ENCODE results near the gene SERPING1.

Gene SERPING1

DNA sequence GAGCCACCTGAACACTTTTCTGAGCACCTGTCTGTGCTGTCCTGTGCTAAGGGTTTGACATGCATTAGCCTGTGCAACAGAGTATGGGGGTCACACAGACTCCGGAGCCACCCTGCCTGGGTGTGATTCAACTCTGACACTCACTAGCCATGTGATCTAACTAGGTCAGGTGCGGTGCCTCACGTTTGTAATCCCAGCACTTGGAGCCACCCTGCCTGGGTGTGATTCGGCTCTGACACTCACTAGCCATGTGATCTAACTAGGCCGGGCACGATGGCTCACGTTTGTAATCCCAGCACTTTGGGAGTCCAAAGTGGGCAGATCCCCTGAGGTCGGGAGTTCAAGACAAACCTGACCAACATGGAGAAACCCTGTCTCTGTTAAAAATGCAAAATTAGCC, 41.4 kb upstream of the SERPING1 start:
- no peak for DNase-seq
- Mint-ChIP-seq H3K27me3 (ENCODE audit: low read depth, poor library complexity) (no peaks in the 10 kb centered on the region), H3K4me1 (peaks cover 11% of the 10 kb centered on the region), H3K36me3 (ENCODE audit: low read depth) (peaks cover 80% of the 10 kb centered on the region), H3K9me3 (no peaks in the 10 kb centered on the region), H3K4me3 (no peak overlapping the region), H3K27ac (peak overlapping the region; percentile 64)
- TF ChIP-seq, protein P1, sequence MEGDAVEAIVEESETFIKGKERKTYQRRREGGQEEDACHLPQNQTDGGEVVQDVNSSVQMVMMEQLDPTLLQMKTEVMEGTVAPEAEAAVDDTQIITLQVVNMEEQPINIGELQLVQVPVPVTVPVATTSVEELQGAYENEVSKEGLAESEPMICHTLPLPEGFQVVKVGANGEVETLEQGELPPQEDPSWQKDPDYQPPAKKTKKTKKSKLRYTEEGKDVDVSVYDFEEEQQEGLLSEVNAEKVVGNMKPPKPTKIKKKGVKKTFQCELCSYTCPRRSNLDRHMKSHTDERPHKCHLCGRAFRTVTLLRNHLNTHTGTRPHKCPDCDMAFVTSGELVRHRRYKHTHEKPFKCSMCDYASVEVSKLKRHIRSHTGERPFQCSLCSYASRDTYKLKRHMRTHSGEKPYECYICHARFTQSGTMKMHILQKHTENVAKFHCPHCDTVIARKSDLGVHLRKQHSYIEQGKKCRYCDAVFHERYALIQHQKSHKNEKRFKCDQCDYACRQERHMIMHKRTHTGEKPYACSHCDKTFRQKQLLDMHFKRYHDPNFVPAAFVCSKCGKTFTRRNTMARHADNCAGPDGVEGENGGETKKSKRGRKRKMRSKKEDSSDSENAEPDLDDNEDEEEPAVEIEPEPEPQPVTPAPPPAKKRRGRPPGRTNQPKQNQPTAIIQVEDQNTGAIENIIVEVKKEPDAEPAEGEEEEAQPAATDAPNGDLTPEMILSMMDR (IDR thresholded peaks at IDR 0.05), result no peak

DNA sequence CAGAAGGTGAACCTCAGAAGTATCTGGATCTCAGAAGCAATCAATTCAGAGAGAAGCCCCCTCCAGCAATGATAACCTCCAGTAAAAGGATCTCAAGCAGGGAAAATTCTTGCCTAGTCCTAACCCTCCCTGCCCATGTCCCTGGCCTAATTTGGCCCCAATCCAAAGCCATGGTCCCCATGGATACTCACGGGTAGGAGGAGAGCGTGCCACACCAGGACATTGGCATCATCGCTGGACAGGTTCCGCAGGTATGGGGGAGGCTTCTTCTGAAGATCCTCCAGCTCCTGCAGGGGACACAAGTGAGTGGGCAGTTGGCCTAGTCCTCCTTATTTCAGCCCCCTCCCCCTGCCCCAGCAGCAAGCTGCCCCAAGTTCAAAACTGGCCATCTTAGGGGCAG, 37.3 kb upstream of the SERPING1 start:
- TF ChIP-seq, protein P1 (IDR thresholded peaks at IDR 0.05), result no peak

DNA sequence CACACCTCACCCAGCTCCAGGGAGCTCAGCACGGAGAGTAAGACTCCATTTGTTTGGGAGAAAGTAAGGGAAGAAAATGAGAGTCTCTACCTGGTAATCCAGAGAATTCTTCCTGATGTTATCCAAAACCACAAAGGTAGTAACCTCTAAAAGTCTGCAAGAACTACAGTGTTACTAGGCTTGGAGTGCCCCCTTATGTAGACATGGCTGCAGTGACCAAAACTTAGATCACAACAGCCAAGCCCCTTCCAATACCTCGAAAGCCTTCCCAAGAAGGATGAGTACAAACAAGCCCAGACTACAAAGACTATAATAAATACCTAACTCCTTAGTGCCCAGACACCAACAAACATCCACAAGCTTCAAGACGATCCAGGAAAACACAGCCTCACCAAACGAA, 34.9 kb upstream of the SERPING1 start:
- Mint-ChIP-seq H3K4me1 (peaks cover 55% of the 10 kb centered on the region), H3K4me3 (peak overlapping the region; percentile 19), H3K36me3 (ENCODE audit: low read depth) (peaks cover 52% of the 10 kb centered on the region), H3K27ac (peak overlapping the region; percentile 77), H3K9me3 (no peaks in the 10 kb centered on the region), H3K27me3 (ENCODE audit: low read depth, poor library complexity) (no peaks in the 10 kb centered on the region)
- TF ChIP-seq, protein P1 (IDR thresholded peaks at IDR 0.05), result no peak
- no peak for DNase-seq

More for the DNA sequence above, 37.3 kb upstream of the SERPING1 start:
- no peak overlapping the region for H3K4me3 Mint-ChIP-seq
- H3K36me3 Mint-ChIP-seq (ENCODE audit: low read depth), result peaks cover 68% of the 10 kb centered on the region
- peaks cover 38% of the 10 kb centered on the region for H3K4me1 Mint-ChIP-seq
- H3K27ac Mint-ChIP-seq, result no peak overlapping the region
- H3K9me3 Mint-ChIP-seq, result no peaks in the 10 kb centered on the region
- no peaks in the 10 kb centered on the region for H3K27me3 Mint-ChIP-seq (ENCODE audit: low read depth, poor library complexity)
- no peak for DNase-seq

DNA sequence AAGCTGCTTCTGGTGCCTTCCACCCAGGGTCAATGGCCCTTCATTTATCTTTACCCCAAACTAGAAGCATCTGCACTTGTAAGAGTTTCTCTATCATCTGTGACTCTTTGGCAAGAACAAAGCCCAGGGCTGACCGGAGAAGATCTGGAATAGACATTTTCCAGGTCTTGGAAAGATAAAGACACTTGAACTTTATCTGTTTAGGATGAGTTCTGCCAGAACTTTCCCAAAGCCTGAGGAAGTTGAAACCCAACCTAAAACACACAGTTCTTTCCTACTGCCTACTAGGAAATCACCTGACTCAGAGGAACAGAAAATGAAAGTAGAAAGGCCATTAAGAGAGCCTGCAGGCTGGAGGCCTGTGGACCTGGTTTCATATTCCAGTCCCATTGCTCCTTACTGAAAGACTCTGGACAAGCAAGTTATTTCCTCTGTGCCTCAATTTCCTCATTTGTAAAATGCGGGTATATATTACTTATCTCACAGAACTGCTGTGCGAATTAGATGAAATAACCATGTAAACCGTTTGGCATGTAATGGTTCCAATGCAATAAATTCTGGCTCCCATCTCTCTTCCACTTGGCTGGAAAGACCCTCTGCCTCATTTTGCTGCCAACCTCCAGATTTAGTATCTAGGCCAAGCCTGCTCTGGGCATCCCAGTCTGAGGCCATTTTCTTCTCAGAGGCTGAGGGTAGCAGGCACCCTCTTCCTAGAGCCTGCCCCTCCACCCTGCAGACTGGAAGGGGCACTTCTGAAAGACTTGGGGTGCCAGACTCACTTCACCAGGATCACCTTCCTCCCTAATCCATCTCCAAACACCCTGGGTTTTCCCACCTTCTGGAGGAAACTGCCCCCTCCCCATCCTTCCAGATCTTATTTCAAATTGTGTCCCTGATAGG, 31.2 kb upstream of the SERPING1 start:
- Mint-ChIP-seq H3K36me3 (ENCODE audit: low read depth) (peaks cover 24% of the 10 kb centered on the region), H3K27ac (peak overlapping the region; percentile 2), H3K27me3 (ENCODE audit: low read depth, poor library complexity) (peaks cover 4% of the 10 kb centered on the region), H3K9me3 (no peaks in the 10 kb centered on the region), H3K4me3 (peak overlapping the region; percentile 96), H3K4me1 (peaks cover 61% of the 10 kb centered on the region)
- TF ChIP-seq, protein P1 (IDR thresholded peaks at IDR 0.05), result no peak
- no peak for DNase-seq

DNA sequence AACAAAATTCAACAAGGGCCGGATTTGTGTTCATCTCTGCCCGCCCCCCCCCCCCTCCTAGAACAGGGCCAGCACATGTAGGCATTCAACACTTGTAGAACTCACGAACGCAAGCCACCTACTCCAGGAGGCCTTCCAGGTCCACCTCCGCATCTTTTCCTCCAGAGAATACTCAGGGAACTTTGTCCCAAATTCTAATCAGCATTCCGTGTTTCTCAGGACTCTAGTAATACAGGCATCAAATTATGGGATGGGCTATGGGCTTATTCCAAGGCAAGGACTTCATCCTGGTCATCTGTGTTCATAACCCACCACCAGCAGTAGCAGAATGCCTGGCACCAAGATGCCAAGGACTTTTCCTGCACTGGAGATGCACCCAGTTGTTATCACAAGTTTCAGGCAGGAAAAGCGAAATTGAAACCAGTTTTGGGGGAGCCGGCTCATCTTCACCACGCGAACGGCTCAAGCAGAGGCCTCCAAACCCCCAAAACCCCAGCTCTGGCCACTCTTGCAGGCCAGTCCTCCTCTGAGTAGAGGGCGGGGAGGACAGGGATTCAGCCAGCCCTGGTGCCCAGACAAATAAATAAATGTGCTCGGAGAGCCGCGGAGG, 30.5 kb upstream of the SERPING1 start:
- Mint-ChIP-seq H3K27me3 (ENCODE audit: low read depth, poor library complexity) (peaks cover 4% of the 10 kb centered on the region), H3K4me1 (peaks cover 61% of the 10 kb centered on the region), H3K4me3 (peak overlapping the region; percentile 96), H3K9me3 (no peaks in the 10 kb centered on the region), H3K36me3 (ENCODE audit: low read depth) (peaks cover 22% of the 10 kb centered on the region), H3K27ac (no peak overlapping the region)
- TF ChIP-seq, protein P1 (IDR thresholded peaks at IDR 0.05), result no peak
- DNase-seq, result no peak
